LNCaP clone FGC (cell line): Measurements from ENCODE around the gene TBC1D17.

ENCODE experiments used
- DNase-seq: peaks from one replicate; pipeline ENCODE4 v3.0.0-alpha.2; 2011; ENCODE audit warnings: low read depth
- H3K4me3 ChIP-seq: 2 replicates; pipeline ENCODE4 v1.5.1; 2011; ENCODE audit warnings: mild to moderate bottlenecking, low read depth, low read length, control low read depth
- TF ChIP-seq, protein P1 (sequence below): IDR thresholded peaks from 2 replicates; pipeline ENCODE4 v1.5.1; 2012; ENCODE audit warnings: mild to moderate bottlenecking; ENCODE audit not compliant: control insufficient read depth, insufficient read depth; ENCODE audit errors: extremely low read depth

TBC1D17 gene

DNA sequence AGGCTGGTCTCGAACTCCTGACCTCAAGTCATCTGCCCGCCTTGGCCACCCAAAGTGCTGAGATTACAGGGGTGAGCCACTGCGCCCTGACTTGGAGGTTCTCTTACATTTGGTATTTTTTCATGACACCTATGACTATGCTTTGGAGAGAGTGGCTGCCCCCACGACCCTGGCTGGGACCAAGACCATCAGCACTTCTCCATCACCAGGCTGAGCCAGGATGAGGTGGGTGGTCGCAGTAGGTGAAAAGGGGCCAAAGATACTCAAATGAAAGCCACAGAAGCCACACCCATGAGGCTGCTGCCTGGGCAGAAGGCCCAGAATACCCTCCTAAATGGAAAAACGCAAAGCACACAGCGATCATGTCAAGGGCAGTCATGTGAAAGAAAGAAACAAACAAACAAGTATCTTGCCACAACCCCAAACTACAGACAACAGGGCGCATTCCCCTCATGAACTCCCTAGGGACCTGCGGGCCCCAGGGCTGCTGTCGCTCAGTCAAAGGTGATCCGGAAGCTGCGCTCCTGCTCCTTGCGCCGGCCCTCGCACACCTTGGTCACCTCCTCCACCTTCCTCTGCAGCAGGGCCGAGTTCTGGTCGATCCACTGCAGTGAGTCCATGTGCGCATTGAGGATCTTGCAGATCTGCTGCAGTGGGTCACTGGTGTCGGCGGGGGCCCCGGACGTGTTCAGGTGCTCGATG lies 30.4 kb downstream of the TBC1D17 start:
- TF ChIP-seq, protein P1, sequence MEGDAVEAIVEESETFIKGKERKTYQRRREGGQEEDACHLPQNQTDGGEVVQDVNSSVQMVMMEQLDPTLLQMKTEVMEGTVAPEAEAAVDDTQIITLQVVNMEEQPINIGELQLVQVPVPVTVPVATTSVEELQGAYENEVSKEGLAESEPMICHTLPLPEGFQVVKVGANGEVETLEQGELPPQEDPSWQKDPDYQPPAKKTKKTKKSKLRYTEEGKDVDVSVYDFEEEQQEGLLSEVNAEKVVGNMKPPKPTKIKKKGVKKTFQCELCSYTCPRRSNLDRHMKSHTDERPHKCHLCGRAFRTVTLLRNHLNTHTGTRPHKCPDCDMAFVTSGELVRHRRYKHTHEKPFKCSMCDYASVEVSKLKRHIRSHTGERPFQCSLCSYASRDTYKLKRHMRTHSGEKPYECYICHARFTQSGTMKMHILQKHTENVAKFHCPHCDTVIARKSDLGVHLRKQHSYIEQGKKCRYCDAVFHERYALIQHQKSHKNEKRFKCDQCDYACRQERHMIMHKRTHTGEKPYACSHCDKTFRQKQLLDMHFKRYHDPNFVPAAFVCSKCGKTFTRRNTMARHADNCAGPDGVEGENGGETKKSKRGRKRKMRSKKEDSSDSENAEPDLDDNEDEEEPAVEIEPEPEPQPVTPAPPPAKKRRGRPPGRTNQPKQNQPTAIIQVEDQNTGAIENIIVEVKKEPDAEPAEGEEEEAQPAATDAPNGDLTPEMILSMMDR, result no peak
- no peak for DNase-seq
- H3K4me3 ChIP-seq, result no peak overlapping the region

DNA sequence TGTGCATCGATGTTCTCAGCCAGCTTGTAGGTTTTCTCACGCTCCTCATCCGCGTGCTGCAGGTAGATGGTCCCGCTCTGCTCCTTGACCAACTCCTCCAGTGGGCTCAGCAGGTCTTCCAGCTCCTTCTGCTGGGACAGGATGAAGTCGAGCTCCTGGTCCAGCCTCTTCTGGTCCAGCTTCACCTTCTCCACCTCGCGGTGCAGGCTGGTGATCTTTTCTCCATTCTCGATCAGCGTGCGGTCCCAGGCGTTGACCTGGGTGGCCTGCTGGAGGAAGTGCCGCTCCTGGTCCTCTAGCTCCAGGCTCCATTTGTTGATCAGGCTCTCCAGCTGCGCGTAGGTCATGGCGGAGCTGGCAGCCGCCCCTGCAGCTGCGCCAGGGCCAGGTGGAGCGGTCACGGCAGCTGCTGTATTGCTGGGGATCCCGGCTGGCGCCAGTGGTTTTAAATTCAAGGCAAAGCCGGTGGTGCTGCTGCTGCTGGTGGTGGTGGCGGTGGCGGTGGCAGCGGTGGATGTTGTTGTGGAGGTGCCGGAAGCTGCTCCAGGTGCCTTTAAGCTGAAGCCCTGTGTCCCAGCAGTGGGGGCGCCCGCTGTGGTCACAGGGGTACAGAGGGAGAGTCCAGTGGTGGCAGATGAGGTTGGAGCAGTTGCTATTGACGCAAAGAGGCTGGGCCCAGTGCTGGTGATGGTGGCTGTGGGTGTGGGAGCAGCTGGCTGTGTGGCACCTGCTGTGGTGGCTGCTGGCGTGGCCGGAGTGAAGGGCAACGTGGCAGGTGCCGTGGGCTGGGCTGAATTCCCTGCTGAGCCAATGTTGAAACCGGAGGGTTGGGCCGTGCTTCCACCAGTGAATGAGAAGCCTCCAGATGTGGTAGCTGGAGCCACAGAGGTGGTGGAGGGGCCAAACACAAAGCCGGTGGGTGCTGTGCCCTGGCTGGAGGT lies 31.2 kb downstream of the TBC1D17 start:
- no peak for DNase-seq
- TF ChIP-seq, protein P1, result no peak
- no peak overlapping the region for H3K4me3 ChIP-seq

DNA sequence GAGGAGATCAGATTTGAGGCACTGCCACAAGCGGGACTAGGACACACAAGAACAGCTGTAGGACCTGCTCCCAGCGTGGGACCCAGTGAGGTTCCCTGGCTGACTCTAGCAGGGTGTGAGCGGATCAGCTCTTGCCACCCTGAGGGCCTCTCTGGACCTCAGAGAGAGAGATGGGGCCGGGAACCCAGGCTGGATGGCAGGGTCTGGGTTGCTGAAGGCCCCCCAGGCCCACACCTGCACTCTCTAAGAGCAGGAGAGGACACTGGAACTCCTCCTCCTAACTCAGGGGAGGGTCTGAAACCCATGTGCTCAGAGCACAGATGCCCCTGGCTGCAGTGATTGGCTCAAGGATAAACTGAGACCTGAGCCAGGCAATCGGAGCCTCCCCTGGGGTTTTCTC lies 32.7 kb downstream of the TBC1D17 start:
- no peak overlapping the region for H3K4me3 ChIP-seq
- TF ChIP-seq, protein P1, result no peak
- no peak for DNase-seq

DNA sequence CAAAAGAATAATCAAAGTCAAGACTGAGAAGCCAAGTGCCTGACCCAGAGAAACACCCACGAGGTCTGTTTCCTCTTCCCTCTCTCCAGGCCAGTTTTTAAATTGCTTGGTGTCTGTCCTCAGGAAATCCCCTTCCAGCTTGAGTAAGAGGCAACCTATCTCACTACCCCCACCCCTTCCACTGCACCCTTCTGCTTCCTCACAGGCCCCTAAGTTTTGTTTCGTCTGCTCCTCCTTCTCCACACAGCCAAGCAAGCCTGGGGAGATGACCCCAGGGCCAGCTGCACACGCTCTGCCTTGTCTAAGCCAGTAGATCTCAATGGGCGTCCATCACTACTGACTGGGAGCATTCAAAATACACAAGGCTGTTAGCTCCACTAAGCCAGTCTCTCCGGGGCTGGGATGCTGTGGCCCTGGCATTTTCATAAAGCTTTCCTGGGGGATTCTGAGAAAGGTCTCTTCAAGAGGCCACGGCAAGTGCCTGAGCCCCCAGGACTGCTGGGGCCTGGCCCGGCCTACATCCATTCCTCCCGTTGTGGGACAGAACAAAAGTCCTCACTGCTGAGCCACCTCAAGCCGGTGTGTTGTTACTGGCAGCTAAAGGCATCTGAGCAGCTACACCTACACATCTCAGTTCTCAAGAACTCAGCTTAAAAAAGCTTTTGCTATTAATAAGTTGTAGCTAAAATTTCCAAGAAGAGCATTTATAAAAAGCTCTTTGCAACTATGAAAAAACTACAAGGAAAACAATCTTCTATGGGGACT lies 34.1 kb downstream of the TBC1D17 start:
- no peak for DNase-seq
- TF ChIP-seq, protein P1, result no peak
- H3K4me3 ChIP-seq, result no peak overlapping the region

DNA sequence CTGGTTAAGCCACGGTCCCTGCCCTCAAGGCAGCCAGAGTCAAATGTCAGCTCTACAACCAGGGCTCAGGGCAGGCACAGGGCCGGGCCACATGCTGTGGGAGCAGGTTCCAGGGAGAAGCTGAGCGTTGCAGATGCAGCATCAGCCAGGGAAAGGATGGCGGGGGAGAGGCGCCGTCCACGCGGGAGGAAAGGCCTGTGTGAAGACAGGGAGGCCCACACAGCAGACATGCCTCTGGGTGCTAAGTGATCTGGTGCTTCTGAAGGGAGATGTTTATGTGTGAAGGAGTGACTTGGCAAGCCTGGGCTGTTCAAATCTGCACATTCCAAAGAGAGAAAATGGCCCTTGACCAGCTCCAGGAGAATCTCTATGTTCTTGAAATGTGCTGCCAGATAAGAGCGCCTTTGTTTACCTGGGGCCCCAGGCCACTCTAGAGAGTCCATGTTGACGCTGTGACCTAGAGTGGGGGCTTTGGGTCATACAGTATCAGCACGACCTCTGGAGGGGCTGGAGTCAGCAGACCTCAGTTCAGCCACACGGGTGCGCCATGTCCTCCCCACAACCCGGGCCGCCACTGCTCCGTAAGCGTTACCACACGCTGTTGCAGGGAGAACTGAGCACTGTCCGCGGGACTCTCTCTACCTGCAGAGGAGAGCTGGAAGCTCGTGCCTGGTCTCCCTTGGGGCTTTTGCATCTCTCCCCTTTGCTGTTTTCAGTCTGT lies 35.6 kb downstream of the TBC1D17 start:
- TF ChIP-seq, protein P1, result no peak

DNA sequence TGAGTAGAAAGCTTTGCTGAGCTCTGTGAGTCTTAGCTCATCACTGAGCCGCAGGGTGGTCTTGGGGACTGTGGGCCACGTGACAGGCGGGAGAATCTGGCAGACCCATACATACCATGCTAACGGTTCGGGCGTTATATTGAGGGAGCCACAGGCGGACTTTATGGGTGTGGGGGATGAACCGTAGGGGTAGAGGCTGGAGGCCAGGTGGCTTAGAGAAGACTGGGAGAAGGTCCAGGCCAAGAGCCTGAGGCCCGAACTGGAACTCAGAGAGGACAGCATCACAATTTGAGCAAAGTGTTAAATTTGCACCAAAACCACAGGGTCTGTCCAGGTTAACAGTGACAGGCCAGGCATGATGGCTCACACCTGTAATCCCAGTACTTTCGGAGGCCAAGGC lies 36.2 kb downstream of the TBC1D17 start:
- no peak overlapping the region for H3K4me3 ChIP-seq
- TF ChIP-seq, protein P1, result no peak
- DNase-seq, result no peak

More for the DNA sequence above, 35.6 kb downstream of the TBC1D17 start:
- DNase-seq, result no peak
- no peak overlapping the region for H3K4me3 ChIP-seq
